C4-2B (cell line): ENCODE data around the gene NDST4.
"Not testable (repeated sequence)": the region's sequence is repeated elsewhere in the genome, so short reads cannot be mapped to it uniquely, and the experiment has no call there.

ENCODE experiments used
- H3K27ac ChIP-seq: fragments of 450-650 bp; 2 replicates; pipeline ENCODE4 v1.5.1; 2017
- ZFX ChIP-seq: fragments of 450-650 bp; IDR thresholded peaks from 2 replicates; pipeline ENCODE4 v1.6.1; 2017
- TF ChIP-seq, protein P1 (sequence below): fragments of 450-650 bp; conservative IDR thresholded peaks from 2 replicates; pipeline ENCODE4 v1.5.1; 2017; ENCODE audit warnings: mild to moderate bottlenecking

Gene NDST4

DNA sequence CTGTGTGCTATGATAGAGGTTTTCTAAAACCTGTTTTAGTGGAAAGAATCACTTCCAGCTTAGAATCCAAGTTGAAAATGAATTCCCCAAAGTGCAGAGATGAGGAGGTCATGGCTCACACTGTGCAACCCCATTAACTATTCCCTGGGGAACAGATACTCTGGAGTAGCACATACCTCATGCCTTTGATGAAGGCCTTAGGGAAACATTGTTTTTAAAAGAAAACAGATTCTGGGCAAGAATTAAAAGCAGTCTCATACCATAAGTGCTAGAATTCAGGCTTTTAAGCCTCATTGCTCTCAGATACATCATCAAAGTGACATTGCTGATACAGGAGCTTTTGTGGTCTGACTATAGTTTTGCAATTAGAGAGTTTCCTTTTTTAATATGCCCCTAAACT lies 115.1 kb downstream of the NDST4 start:
- TF ChIP-seq, protein P1, sequence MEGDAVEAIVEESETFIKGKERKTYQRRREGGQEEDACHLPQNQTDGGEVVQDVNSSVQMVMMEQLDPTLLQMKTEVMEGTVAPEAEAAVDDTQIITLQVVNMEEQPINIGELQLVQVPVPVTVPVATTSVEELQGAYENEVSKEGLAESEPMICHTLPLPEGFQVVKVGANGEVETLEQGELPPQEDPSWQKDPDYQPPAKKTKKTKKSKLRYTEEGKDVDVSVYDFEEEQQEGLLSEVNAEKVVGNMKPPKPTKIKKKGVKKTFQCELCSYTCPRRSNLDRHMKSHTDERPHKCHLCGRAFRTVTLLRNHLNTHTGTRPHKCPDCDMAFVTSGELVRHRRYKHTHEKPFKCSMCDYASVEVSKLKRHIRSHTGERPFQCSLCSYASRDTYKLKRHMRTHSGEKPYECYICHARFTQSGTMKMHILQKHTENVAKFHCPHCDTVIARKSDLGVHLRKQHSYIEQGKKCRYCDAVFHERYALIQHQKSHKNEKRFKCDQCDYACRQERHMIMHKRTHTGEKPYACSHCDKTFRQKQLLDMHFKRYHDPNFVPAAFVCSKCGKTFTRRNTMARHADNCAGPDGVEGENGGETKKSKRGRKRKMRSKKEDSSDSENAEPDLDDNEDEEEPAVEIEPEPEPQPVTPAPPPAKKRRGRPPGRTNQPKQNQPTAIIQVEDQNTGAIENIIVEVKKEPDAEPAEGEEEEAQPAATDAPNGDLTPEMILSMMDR, result no peak
- no peak for TF ChIP-seq ZFX
- no peak overlapping the region for H3K27ac ChIP-seq

DNA sequence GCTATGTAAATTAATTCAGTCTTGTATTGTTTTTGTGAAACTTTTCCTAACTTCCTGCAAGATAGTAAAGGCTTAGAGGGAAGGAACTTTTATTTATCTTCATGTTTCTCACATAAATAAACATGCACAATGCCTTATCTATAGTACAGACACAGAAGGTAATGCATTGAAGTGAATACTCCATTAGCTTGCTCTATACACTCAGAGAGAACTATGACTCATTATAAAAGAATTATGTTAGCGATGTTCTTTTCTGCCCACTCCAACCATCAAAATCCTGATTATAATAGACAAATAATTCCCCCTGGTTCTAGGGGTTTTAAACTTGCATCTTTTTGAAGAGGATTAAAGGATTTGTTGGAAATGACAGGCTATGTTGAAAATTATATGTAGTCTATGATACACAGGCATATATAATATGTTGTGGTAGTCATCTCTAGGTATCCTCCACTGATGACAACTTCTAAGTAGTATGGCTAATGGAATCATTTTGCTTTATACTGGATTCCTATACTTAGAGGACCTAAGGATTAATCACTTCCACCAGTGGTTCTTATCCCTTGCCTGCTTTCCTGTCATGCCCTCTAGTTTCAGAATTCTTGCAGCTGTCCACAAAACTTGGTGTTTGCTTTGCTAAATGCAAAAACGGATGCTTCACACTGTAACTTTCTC lies 115.7 kb downstream of the NDST4 start:
- no peak for TF ChIP-seq ZFX
- TF ChIP-seq, protein P1, result no peak

DNA sequence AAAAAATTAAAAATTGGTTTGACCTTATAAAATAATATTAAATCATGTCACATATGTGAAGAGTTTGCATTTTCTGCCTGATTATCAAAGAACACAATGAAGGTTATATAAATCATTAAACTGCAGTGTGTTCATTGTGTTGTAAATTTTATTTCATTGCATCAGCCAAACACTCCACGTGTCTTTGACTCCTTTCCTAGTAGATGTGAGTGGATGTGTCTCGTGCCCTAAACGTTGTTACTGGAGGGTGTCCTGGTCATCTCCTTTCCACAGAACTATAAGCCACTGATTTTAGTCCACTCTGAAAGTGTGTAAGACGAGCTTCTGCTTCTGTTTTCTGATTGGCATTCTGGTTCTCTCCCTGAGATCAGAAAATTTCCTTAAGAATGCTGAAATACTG lies 127.3 kb downstream of the NDST4 start:
- TF ChIP-seq ZFX, result no peak
- TF ChIP-seq, protein P1, result no peak
- no peak overlapping the region for H3K27ac ChIP-seq

More for the DNA sequence above, 115.7 kb downstream of the NDST4 start:
- H3K27ac ChIP-seq, result no peak overlapping the region

DNA sequence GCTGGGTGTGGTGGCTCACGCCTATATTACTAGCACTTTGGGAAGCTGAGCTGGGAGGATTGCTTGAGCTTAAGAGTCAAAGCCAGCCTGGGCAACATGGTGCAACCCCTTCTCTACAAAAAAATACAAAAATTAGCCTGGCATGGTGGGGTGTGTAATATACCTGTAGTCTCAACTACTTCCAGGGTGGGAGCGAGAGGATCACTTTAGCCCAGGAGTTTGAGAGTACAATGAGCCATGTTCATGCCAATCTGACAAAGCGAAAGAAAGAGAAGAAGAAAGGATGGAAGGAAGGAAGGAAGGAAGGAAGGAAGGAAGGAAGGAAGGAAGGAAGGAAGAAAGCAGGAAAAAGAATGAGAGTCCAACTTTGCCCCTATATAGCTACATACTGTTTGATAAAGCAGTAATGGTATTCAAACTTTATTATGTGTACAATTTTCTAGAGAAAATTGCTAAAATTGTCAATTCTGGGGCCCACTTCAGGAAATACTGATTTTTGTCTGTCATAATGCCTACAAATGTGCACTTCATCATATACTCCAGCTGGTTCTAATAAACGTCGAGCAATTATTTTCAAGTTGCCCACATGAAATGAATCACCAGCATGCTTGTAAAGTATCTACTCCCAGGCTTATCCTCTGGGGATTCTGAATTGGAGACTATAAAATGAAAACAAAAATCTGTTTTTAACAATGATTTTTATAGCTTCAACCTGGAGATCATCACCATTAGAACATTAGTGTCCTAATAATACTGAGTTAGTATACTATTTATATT lies 132.3 kb downstream of the NDST4 start:
- H3K27ac ChIP-seq, result no peak overlapping the region

DNA sequence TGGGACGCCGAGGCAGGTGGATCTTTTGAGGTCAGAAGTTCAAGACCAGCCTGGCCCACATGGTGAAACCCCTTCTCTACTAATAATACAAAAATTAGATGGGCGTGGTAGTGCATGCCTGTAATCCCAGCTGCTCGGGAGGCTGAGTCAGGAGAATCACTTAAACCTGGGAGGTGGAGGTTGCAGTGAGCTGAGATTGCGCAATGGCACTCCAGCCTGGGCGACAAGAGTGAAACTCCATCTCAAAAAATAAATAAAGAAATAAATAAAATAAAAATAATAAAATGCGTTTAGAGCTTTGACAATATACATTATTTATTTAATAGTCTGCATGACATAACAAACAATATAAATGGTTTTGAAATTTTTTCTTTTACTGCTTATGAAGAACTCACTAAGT lies 133.0 kb downstream of the NDST4 start:
- H3K27ac ChIP-seq, result not testable (repeated sequence)

More for the DNA sequence above, 132.3 kb downstream of the NDST4 start:
- TF ChIP-seq, protein P1, result no peak
- TF ChIP-seq ZFX, result no peak

DNA sequence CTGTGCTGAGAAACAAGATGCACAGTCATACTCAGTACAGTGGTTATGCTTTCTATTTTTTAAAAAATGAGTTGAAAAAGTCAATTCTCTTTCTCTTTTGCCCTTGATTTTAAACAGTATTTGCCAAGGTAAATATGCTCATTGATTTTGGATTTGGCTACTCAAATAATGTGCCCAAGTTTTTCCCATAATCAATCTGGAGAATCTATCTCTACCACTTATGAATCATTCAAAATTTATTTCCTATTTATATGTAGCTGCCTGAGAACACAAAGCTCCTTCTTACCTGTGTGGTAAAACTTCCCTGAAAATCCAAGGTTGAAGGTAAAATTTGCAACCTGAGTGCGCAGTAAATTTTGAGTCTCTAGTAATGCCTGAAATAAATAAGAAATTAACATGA lies 136.5 kb downstream of the NDST4 start:
- H3K27ac ChIP-seq, result no peak overlapping the region
- no peak for TF ChIP-seq ZFX
- TF ChIP-seq, protein P1, result no peak

DNA sequence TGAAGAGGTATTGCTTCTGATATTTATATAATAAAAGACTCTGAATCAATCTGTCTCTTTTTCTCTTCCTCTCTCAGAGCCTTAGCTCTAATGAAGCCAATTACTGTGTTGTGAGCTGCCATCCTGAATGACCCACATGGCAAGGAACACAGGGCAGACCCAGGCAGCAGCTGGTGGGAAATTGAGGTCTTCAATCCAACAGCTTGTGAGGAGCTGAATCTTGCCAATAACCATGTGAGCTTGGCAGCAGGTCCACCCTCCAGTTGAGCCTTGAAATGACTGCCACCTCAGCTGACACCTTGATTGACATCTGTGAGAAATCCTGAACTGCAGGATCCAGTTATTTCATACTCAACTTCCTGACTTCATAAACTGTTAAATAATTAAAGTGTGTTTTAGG lies 149.4 kb downstream of the NDST4 start:
- no peak for TF ChIP-seq ZFX
- TF ChIP-seq, protein P1, result no peak
- H3K27ac ChIP-seq, result no peak overlapping the region

DNA sequence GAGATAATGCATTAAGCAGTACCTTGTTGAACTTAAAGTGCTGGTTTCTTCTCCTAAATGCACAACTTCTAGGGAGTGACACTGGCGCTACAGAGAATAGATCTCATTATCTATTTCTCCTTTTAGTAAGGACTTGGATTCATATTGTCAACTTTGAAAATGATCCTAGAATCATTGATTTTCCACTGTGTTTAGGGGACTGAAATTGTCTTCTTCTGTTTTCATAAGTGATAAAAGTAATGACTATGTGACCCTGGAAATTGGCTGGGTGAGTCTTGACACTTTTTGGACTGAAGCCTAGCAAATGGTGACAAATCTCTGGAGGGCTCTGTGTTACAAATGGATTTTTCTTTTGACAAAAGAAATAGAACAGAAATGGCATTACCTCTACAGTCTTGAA lies 167.8 kb downstream of the NDST4 start:
- no peak overlapping the region for H3K27ac ChIP-seq
- TF ChIP-seq ZFX, result no peak
- TF ChIP-seq, protein P1, result no peak
